Erythroblast (primary cell): Measurements from ENCODE around the gene SCN8A.

Experiments
- GATA1 ChIP-seq: IDR thresholded peaks from 2 replicates; pipeline ENCODE4 v1.6.1; 2011; ENCODE audit warnings: low read depth, mild to moderate bottlenecking, control low read depth, low read length, moderate library complexity
- POLR2A ChIP-seq: IDR thresholded peaks from 2 replicates; pipeline ENCODE4 v1.6.1; 2011; ENCODE audit warnings: mild to moderate bottlenecking, low read length

DNA sequence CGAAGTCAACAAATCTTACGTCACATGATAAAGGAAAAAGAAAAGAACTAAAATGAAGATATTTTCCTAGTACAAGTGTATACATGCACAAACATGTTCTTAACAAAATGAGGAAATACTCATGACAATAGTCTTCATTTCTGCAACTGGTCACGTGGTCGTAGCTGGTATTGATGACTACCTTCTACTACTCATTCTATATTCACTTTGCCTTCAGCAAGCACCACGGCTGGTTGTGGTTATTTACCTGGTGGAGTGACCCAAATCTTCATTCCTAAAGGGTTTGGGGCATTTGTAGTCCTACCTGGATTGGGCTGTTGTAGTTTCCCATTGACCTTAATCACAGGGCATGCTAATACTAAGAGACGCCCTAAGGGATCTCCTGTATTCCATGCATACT, 206.3 kb downstream of the SCN8A start:
- TF ChIP-seq POLR2A = no peak
- TF ChIP-seq GATA1 = no peak
